OCI-LY1 (cell line): ENCODE measurements around the gene ECM1.

Experiments
- EZH2 ChIP-seq: fragments of 200-600 bp; sonication (generic), shearing (Covaris generic); IDR thresholded peaks from 2 replicates; pipeline ENCODE4 v1.8.0; 2017; ENCODE audit warnings: borderline replicate concordance, mixed run types, mild to moderate bottlenecking, antibody characterized with exemption, low read length, moderate library complexity, mixed read lengths
- TF ChIP-seq, protein P1 (sequence below): fragments of 200-600 bp; sonication (generic), shearing (Covaris generic); IDR thresholded peaks from 2 replicates; pipeline ENCODE4 v1.5.1; 2017; ENCODE audit warnings: mild to moderate bottlenecking, antibody characterized with exemption, low read length, moderate library complexity, mixed read lengths

DNA sequence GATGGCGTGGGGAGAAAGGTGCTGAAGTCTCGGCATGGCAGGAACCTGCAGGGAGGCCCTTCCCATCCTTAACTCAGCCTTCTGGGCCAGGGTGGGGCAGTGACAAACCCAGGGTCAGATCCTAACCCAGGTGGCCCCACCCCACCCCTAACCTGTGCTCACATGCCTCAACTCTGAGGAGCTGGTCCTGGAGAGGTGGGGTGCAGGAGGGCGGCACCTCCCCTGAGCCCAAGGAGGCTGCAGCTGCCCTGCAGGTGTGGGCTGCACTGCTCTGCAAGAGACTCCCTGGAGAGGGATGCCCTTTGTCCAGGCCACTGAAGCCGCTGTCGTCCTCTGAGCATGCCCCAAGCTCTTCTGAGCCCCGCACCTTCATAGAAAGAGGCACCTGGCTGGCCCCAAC, 26.1 kb downstream of the ECM1 start:
- TF ChIP-seq, protein P1, sequence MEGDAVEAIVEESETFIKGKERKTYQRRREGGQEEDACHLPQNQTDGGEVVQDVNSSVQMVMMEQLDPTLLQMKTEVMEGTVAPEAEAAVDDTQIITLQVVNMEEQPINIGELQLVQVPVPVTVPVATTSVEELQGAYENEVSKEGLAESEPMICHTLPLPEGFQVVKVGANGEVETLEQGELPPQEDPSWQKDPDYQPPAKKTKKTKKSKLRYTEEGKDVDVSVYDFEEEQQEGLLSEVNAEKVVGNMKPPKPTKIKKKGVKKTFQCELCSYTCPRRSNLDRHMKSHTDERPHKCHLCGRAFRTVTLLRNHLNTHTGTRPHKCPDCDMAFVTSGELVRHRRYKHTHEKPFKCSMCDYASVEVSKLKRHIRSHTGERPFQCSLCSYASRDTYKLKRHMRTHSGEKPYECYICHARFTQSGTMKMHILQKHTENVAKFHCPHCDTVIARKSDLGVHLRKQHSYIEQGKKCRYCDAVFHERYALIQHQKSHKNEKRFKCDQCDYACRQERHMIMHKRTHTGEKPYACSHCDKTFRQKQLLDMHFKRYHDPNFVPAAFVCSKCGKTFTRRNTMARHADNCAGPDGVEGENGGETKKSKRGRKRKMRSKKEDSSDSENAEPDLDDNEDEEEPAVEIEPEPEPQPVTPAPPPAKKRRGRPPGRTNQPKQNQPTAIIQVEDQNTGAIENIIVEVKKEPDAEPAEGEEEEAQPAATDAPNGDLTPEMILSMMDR = no peak
- TF ChIP-seq EZH2 = no peak
